Hepatocyte (in vitro differentiated cells): ENCODE results near the gene RNASE7. TPM values are rescaled to one million over a fixed set of nuclear protein-coding genes. Genes with fewer than 3 reads are reported as not detected.

Source experiments
- DNase-seq: peaks from one replicate; pipeline ENCODE4 v3.0.0-alpha.2; 2016; ENCODE audit warnings: low spot score
- H2AFZ ChIP-seq: fragments of 200-600 bp; sonication (generic); 2 replicates; pipeline ENCODE4 v1.6.0; 2016; ENCODE audit warnings: antibody characterized with exemption, mild to moderate bottlenecking
- H3K27ac ChIP-seq: fragments of 200-600 bp; sonication (generic); 2 replicates; pipeline ENCODE4 v1.5.1; 2016; ENCODE audit warnings: mild to moderate bottlenecking
- H3K27me3 ChIP-seq: fragments of 200-600 bp; sonication (generic); 2 replicates; pipeline ENCODE4 v1.6.1; 2016
- H3K36me3 ChIP-seq: fragments of 200-600 bp; sonication (generic); replicated peaks from 2 replicates; pipeline ENCODE4 v1.5.1; 2016; ENCODE audit warnings: low read depth; ENCODE audit not compliant: insufficient read depth
- H3K4me1 ChIP-seq: fragments of 200-600 bp; sonication (generic); 2 replicates; pipeline ENCODE4 v1.5.1; 2016; ENCODE audit warnings: mild to moderate bottlenecking, moderate library complexity; ENCODE audit not compliant: insufficient read depth
- H3K4me2 ChIP-seq: fragments of 200-600 bp; sonication (generic); 2 replicates; pipeline ENCODE4 v1.6.0; 2016
- H3K4me3 ChIP-seq: fragments of 200-600 bp; sonication (generic); 2 replicates; pipeline ENCODE4 v1.5.1; 2016; ENCODE audit warnings: mild to moderate bottlenecking
- H3K79me2 ChIP-seq: fragments of 200-600 bp; sonication (generic); 2 replicates; pipeline ENCODE4 v1.6.0; 2017; ENCODE audit warnings: mild to moderate bottlenecking
- H3K9me2 ChIP-seq: fragments of 200-600 bp; sonication (generic); replicated peaks from 2 replicates; pipeline ENCODE4 v1.6.0; 2017; ENCODE audit warnings: mild to moderate bottlenecking; ENCODE audit not compliant: insufficient read depth
- H3K9me3 ChIP-seq: fragments of 200-600 bp; sonication (generic); 2 replicates; pipeline ENCODE4 v1.5.1; 2016; ENCODE audit warnings: low read depth, mild to moderate bottlenecking
- H4K20me1 ChIP-seq: fragments of 200-600 bp; sonication (generic); 2 replicates; pipeline ENCODE4 v1.6.0; 2016; ENCODE audit warnings: mild to moderate bottlenecking; ENCODE audit not compliant: insufficient read depth, poor library complexity, severe bottlenecking
- EZH2 ChIP-seq: fragments of 200-600 bp; sonication (generic); IDR thresholded peaks from 2 replicates; pipeline ENCODE4 v1.6.1; 2016; ENCODE audit warnings: antibody characterized with exemption, mild to moderate bottlenecking, borderline replicate concordance
- EZH2phosphoT487 ChIP-seq: fragments of 200-600 bp; sonication (generic); IDR thresholded peaks from one replicate; pipeline ENCODE4 v1.6.1; 2018; ENCODE audit warnings: antibody characterized with exemption, mild to moderate bottlenecking, low read depth, moderate library complexity; ENCODE audit not compliant: unreplicated experiment, severe bottlenecking
- WGBS: methylation state at CpG from one replicate; pipeline ENCODE4 v1.1.6; 2016; ENCODE audit warnings: low lambda C conversion rate; ENCODE audit errors: missing lambda C conversion rate; 5-methylcytosine and 5-hydroxymethylcytosine counted together
- polyA plus RNA-seq: library from polyadenylated mRNA; unstranded; fragments of >200 nt; fragmentation: Nextera tagmentation; extraction: Ambion mirVana; gene quantifications from 2 replicates; pipeline ENCODE4 v1.2.1, GENCODE V29; 2016
- total RNA-seq: library from RNA; depleted of rRNA; stranded (reverse); fragments of >200 nt; gene quantifications from 2 replicates; pipeline ENCODE4 v1.2.3, GENCODE V29; 2014
- TF ChIP-seq, protein P1 (sequence below): fragments of 200-600 bp; sonication (generic); IDR thresholded peaks from 2 replicates; pipeline ENCODE4 v1.5.1; 2016; ENCODE audit warnings: antibody characterized with exemption, mild to moderate bottlenecking; ENCODE audit not compliant: poor library complexity

The RNASE7 gene
- total and polyA plus RNA-seq, 2 experiments from 2014 or later: not detected

DNA sequence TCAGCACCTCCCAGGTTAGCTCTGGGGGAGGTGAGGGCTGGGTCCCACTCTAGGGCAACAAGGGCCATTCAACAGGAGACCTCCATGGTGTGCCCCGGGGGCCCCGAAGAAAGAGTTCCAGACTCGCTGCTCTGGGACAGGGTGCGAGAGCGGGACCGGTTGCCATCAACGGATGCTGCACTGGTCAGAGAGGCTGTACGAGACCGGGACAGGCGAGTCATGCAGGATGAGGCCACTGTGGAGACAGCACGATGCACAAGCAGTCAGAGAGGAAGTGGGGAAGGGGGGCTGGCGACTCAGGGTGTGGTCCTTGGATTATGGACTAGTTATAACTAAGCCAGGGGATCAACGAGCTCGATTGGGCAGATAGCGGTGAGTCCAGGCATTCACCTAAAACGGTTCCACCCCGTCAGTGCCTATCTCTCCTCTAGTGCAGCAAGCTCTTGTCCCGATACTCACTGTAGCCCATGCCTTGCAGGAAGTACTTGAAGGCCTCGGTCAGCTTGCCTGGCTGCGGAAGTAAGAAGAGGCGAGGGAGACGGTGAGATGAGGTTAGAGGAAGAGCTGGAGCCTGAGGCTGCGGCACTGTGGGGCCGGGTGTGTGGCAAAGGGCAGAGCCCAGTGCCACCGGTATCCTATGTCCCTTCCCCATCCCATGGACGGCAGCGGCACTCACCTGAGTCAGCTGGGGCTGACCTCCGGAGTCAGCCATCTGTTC is 24.5 kb upstream of the RNASE7 start:
- DNase-seq: no peak
- Histone ChIP-seq H2AFZ (no peak overlapping the region), H3K79me2 (no peaks in the 10 kb centered on the region), H3K27ac (no peak overlapping the region), H3K9me2 (no peaks in the 10 kb centered on the region), H4K20me1 (no peaks in the 10 kb centered on the region), H3K4me2 (no peak overlapping the region), H3K9me3 (no peaks in the 10 kb centered on the region), H3K4me1 (no peaks in the 10 kb centered on the region), H3K4me3 (no peak overlapping the region), H3K27me3 (no peaks in the 10 kb centered on the region), H3K36me3 (no peaks in the 10 kb centered on the region)
- 82% methylated on average over 28 of the region's 28 CpGs for WGBS
- TF ChIP-seq EZH2: no peak
- no peak for TF ChIP-seq EZH2phosphoT487
- TF ChIP-seq, protein P1, sequence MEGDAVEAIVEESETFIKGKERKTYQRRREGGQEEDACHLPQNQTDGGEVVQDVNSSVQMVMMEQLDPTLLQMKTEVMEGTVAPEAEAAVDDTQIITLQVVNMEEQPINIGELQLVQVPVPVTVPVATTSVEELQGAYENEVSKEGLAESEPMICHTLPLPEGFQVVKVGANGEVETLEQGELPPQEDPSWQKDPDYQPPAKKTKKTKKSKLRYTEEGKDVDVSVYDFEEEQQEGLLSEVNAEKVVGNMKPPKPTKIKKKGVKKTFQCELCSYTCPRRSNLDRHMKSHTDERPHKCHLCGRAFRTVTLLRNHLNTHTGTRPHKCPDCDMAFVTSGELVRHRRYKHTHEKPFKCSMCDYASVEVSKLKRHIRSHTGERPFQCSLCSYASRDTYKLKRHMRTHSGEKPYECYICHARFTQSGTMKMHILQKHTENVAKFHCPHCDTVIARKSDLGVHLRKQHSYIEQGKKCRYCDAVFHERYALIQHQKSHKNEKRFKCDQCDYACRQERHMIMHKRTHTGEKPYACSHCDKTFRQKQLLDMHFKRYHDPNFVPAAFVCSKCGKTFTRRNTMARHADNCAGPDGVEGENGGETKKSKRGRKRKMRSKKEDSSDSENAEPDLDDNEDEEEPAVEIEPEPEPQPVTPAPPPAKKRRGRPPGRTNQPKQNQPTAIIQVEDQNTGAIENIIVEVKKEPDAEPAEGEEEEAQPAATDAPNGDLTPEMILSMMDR: no peak

DNA sequence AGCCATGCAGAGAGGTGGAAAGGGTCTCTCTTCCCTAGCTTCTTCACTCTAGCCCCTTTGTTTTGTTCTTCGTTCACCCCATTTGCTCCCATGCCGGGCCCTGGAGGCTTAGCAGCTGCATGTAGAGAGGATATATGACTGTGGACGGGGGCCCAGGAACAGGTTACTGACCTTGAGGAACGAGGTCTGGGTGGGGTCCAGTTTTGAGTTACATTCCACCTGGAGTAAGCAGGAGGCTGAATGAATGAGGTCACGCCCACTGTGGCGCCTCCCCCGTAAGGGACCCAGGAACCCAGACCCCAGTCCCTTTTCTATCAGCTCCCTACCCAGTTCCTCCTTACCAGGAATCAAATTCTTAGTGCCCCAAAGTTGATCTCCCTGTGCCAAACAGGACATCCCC is 23.9 kb upstream of the RNASE7 start:
- no peak overlapping the region for H3K27ac ChIP-seq
- WGBS: 84% methylated on average over 6 of the region's 7 CpGs
- H3K4me3 ChIP-seq: no peak overlapping the region
- no peak for TF ChIP-seq EZH2
- no peak for TF ChIP-seq EZH2phosphoT487
- TF ChIP-seq, protein P1: no peak
- no peaks in the 10 kb centered on the region for H4K20me1 ChIP-seq
- no peaks in the 10 kb centered on the region for H3K36me3 ChIP-seq
- H2AFZ ChIP-seq: no peak overlapping the region
- no peak overlapping the region for H3K4me2 ChIP-seq
- no peaks in the 10 kb centered on the region for H3K9me3 ChIP-seq
- no peaks in the 10 kb centered on the region for H3K27me3 ChIP-seq
- H3K4me1 ChIP-seq: no peaks in the 10 kb centered on the region
- H3K9me2 ChIP-seq: no peaks in the 10 kb centered on the region
- peaks cover under 1% of the 10 kb centered on the region for H3K79me2 ChIP-seq
- no peak for DNase-seq

DNA sequence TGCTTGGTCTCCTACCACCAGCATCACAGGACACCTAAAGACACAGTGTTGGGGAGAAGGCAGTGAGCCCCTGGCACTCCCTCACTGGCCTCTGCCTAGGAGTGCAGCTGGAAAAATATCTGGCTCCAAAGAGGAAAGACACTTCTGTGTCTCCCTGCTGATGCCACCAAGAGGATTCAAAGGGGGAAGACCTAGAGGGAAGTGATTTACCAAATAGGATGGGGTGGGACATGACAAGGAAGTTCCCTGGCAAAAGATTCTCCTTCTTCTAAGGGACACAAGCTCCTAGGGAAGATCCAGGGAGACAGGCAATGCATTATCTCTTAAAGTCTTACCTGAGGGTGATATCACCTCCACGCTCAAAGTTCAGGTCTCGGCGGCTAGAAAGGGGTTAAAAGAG is 23.4 kb upstream of the RNASE7 start:
- Histone ChIP-seq H3K36me3 (no peaks in the 10 kb centered on the region), H2AFZ (no peak overlapping the region), H3K9me2 (no peaks in the 10 kb centered on the region), H3K79me2 (peaks cover 6% of the 10 kb centered on the region), H3K4me1 (no peaks in the 10 kb centered on the region), H3K9me3 (no peaks in the 10 kb centered on the region), H3K27me3 (no peaks in the 10 kb centered on the region), H3K27ac (no peak overlapping the region), H3K4me2 (no peak overlapping the region), H3K4me3 (no peak overlapping the region), H4K20me1 (no peaks in the 10 kb centered on the region)
- DNase-seq: no peak
- WGBS: 97% methylated on average over 3 of the region's 3 CpGs
- TF ChIP-seq EZH2phosphoT487: no peak
- TF ChIP-seq, protein P1: no peak
- no peak for TF ChIP-seq EZH2
